Measurements from ENCODE around the gene CASQ2.

Gene CASQ2

GRCh38 chr1:115697619-115698018 lies 70.9 kb downstream of the CASQ2 start:
- Mint-ChIP-seq H3K4me3 (no peak overlapping the region), H3K36me3 (ENCODE audit: insufficient read depth) (peaks cover 2% of the 10 kb centered on the region), H3K27ac (ENCODE audit: low read depth) (no peak overlapping the region), H3K27me3 (peaks cover 7% of the 10 kb centered on the region), H3K4me1 (no peaks in the 10 kb centered on the region), H3K9me3 (no peaks in the 10 kb centered on the region)
- ATAC-seq (replicated peaks; ENCODE audit: extremely low read depth, poor library complexity, severe bottlenecking) (no peak), DNase-seq (ENCODE audit: low spot score in 2 of 2) (no peak)

GRCh38 chr1:115694805-115695204 lies 73.7 kb downstream of the CASQ2 start:
- DNase-seq (ENCODE audit: low spot score in 2 of 2), result no peak
- Mint-ChIP-seq H3K9me3 (no peaks in the 10 kb centered on the region), H3K27me3 (no peaks in the 10 kb centered on the region), H3K27ac (ENCODE audit: low read depth) (no peak overlapping the region), H3K36me3 (ENCODE audit: insufficient read depth) (peaks cover 4% of the 10 kb centered on the region), H3K4me3 (no peak overlapping the region), H3K4me1 (no peaks in the 10 kb centered on the region)
- no peak for ATAC-seq (replicated peaks; ENCODE audit: extremely low read depth, poor library complexity, severe bottlenecking)

- H3K9me3 Mint-ChIP-seq, result no peaks in the 10 kb centered on the region
- H3K27me3 Mint-ChIP-seq, result no peaks in the 10 kb centered on the region
- ATAC-seq (replicated peaks; ENCODE audit: extremely low read depth, poor library complexity, severe bottlenecking) (no peak), DNase-seq (ENCODE audit: low spot score in 2 of 2) (no peak)
- no peak overlapping the region for H3K27ac Mint-ChIP-seq (ENCODE audit: low read depth)
- no peak overlapping the region for H3K4me3 Mint-ChIP-seq
- peaks cover 4% of the 10 kb centered on the region for H3K36me3 Mint-ChIP-seq (ENCODE audit: insufficient read depth)
- no peaks in the 10 kb centered on the region for H3K4me1 Mint-ChIP-seq
These were observed 76.3 kb downstream of the CASQ2 start for GRCh38 chr1:115692224-115692623.

- Mint-ChIP-seq H3K4me1 (no peaks in the 10 kb centered on the region), H3K27ac (ENCODE audit: low read depth) (no peak overlapping the region), H3K27me3 (no peaks in the 10 kb centered on the region), H3K4me3 (no peak overlapping the region), H3K9me3 (no peaks in the 10 kb centered on the region), H3K36me3 (ENCODE audit: insufficient read depth) (peaks cover 4% of the 10 kb centered on the region)
- ATAC-seq (replicated peaks; ENCODE audit: extremely low read depth, poor library complexity, severe bottlenecking), result no peak
- no peak for DNase-seq (ENCODE audit: low spot score in 2 of 2)
These were observed 77.5 kb downstream of the CASQ2 start for GRCh38 chr1:115690972-115691371.

- no peaks in the 10 kb centered on the region for H3K9me3 Mint-ChIP-seq
- peak overlapping the region; percentile 25 for H3K27ac Mint-ChIP-seq (ENCODE audit: low read depth)
- ATAC-seq (replicated peaks; ENCODE audit: extremely low read depth, poor library complexity, severe bottlenecking) (no peak), DNase-seq (ENCODE audit: low spot score in 2 of 2) (no peak)
- H3K4me1 Mint-ChIP-seq, result no peaks in the 10 kb centered on the region
- H3K4me3 Mint-ChIP-seq, result no peak overlapping the region
- H3K36me3 Mint-ChIP-seq (ENCODE audit: insufficient read depth), result peaks cover 4% of the 10 kb centered on the region
- H3K27me3 Mint-ChIP-seq, result no peaks in the 10 kb centered on the region
These were observed 80.8 kb downstream of the CASQ2 start for GRCh38 chr1:115687744-115688143.

- H3K4me1 Mint-ChIP-seq, result no peaks in the 10 kb centered on the region
- H3K27me3 Mint-ChIP-seq, result no peaks in the 10 kb centered on the region
- H3K9me3 Mint-ChIP-seq, result no peaks in the 10 kb centered on the region
- ATAC-seq (replicated peaks; ENCODE audit: extremely low read depth, poor library complexity, severe bottlenecking), result no peak
- no peak overlapping the region for H3K27ac Mint-ChIP-seq (ENCODE audit: low read depth)
- no peak overlapping the region for H3K4me3 Mint-ChIP-seq
- peaks cover 1% of the 10 kb centered on the region for H3K36me3 Mint-ChIP-seq (ENCODE audit: insufficient read depth)
- no peak for DNase-seq (ENCODE audit: low spot score in 2 of 2)
These were observed 83.3 kb downstream of the CASQ2 start for GRCh38 chr1:115685029-115685705.

GRCh38 chr1:115682792-115683191 lies 85.7 kb downstream of the CASQ2 start:
- Mint-ChIP-seq H3K4me3 (no peak overlapping the region), H3K9me3 (no peaks in the 10 kb centered on the region), H3K36me3 (ENCODE audit: insufficient read depth) (peaks cover 1% of the 10 kb centered on the region), H3K27ac (ENCODE audit: low read depth) (no peak overlapping the region), H3K27me3 (no peaks in the 10 kb centered on the region), H3K4me1 (peaks cover 5% of the 10 kb centered on the region)
- DNase-seq (ENCODE audit: low spot score in 2 of 2) (no peak), ATAC-seq (replicated peaks; ENCODE audit: extremely low read depth, poor library complexity, severe bottlenecking) (no peak)

- H3K4me3 Mint-ChIP-seq, result no peak overlapping the region
These were observed 87.8 kb downstream of the CASQ2 start for GRCh38 chr1:115680730-115681111.

GRCh38 chr1:115679141-115679611 lies 89.3 kb downstream of the CASQ2 start:
- Mint-ChIP-seq H3K36me3 (ENCODE audit: insufficient read depth) (peaks cover 1% of the 10 kb centered on the region), H3K4me1 (peaks cover 5% of the 10 kb centered on the region), H3K4me3 (no peak overlapping the region), H3K27ac (ENCODE audit: low read depth) (no peak overlapping the region), H3K9me3 (no peaks in the 10 kb centered on the region), H3K27me3 (no peaks in the 10 kb centered on the region)
- ATAC-seq (replicated peaks; ENCODE audit: extremely low read depth, poor library complexity, severe bottlenecking) (no peak), DNase-seq (ENCODE audit: low spot score in 2 of 2) (no peak)

More at GRCh38 chr1:115680730-115681111, 87.8 kb downstream of the CASQ2 start:
- no peak for ATAC-seq (replicated peaks; ENCODE audit: extremely low read depth, poor library complexity, severe bottlenecking)
- H3K27me3 Mint-ChIP-seq, result no peaks in the 10 kb centered on the region
- DNase-seq (ENCODE audit: low spot score in 2 of 2), result no peak
- no peak overlapping the region for H3K27ac Mint-ChIP-seq (ENCODE audit: low read depth)
- peaks cover 1% of the 10 kb centered on the region for H3K36me3 Mint-ChIP-seq (ENCODE audit: insufficient read depth)
- peaks cover 5% of the 10 kb centered on the region for H3K4me1 Mint-ChIP-seq
- no peaks in the 10 kb centered on the region for H3K9me3 Mint-ChIP-seq

- DNase-seq (ENCODE audit: low spot score in 2 of 2), result no peak
- Mint-ChIP-seq H3K36me3 (ENCODE audit: insufficient read depth) (peaks cover 1% of the 10 kb centered on the region), H3K27ac (ENCODE audit: low read depth) (no peak overlapping the region), H3K4me3 (no peak overlapping the region), H3K27me3 (no peaks in the 10 kb centered on the region), H3K4me1 (peaks cover 5% of the 10 kb centered on the region), H3K9me3 (no peaks in the 10 kb centered on the region)
- no peak for ATAC-seq (replicated peaks; ENCODE audit: extremely low read depth, poor library complexity, severe bottlenecking)
These were observed 90.4 kb downstream of the CASQ2 start for GRCh38 chr1:115678141-115678540.

- peaks cover 1% of the 10 kb centered on the region for H3K36me3 Mint-ChIP-seq (ENCODE audit: insufficient read depth)
- no peak overlapping the region for H3K27ac Mint-ChIP-seq (ENCODE audit: low read depth)
- H3K4me1 Mint-ChIP-seq, result peaks cover 5% of the 10 kb centered on the region
These were observed 90.9 kb downstream of the CASQ2 start for GRCh38 chr1:115677565-115677964.

GRCh38 chr1:115677182-115677555 lies 91.3 kb downstream of the CASQ2 start:
- no peak for ATAC-seq (replicated peaks; ENCODE audit: extremely low read depth, poor library complexity, severe bottlenecking)
- DNase-seq (ENCODE audit: low spot score in 2 of 2), result no peak
- peaks cover 5% of the 10 kb centered on the region for H3K4me1 Mint-ChIP-seq
- H3K36me3 Mint-ChIP-seq (ENCODE audit: insufficient read depth), result peaks cover 1% of the 10 kb centered on the region
- no peak overlapping the region for H3K4me3 Mint-ChIP-seq
- H3K9me3 Mint-ChIP-seq, result no peaks in the 10 kb centered on the region
- H3K27ac Mint-ChIP-seq (ENCODE audit: low read depth), result no peak overlapping the region
- no peaks in the 10 kb centered on the region for H3K27me3 Mint-ChIP-seq

More at GRCh38 chr1:115677565-115677964, 90.9 kb downstream of the CASQ2 start:
- no peaks in the 10 kb centered on the region for H3K9me3 Mint-ChIP-seq
- no peaks in the 10 kb centered on the region for H3K27me3 Mint-ChIP-seq
- ATAC-seq (replicated peaks; ENCODE audit: extremely low read depth, poor library complexity, severe bottlenecking) (no peak), DNase-seq (ENCODE audit: low spot score in 2 of 2) (no peak)
- no peak overlapping the region for H3K4me3 Mint-ChIP-seq

- ATAC-seq (replicated peaks; ENCODE audit: extremely low read depth, poor library complexity, severe bottlenecking), result no peak
- peaks cover 5% of the 10 kb centered on the region for H3K4me1 Mint-ChIP-seq
These were observed 91.9 kb downstream of the CASQ2 start for GRCh38 chr1:115676498-115677181.

More at GRCh38 chr1:115676498-115677181, 91.9 kb downstream of the CASQ2 start:
- no peak overlapping the region for H3K4me3 Mint-ChIP-seq
- H3K9me3 Mint-ChIP-seq, result no peaks in the 10 kb centered on the region
- no peak overlapping the region for H3K27ac Mint-ChIP-seq (ENCODE audit: low read depth)
- peaks cover 1% of the 10 kb centered on the region for H3K36me3 Mint-ChIP-seq (ENCODE audit: insufficient read depth)
- H3K27me3 Mint-ChIP-seq, result no peaks in the 10 kb centered on the region
- DNase-seq (ENCODE audit: low spot score in 2 of 2), result no peak

All from central memory CD8-positive, alpha-beta T cell (primary cell).